Duodenal mucosa (tissue), 2 donors: ENCODE measurements around the gene OR2Y1.
"Not testable (repeated sequence)": the region's sequence is repeated elsewhere in the genome, so short reads cannot be mapped to it uniquely, and the experiment has no call there.

Source experiments
- H3K27ac ChIP-seq: one replicate; pipeline ENCODE4 v1.7.0; 2013; ENCODE audit warnings: low read depth, low read length
- H3K27me3 ChIP-seq, 2 donors: one replicate each; pipeline ENCODE4 v1.7.0; 2013; ENCODE audit warnings: low read length in 2 of 2, control low read depth in 1 of 2; ENCODE audit not compliant: insufficient read depth in 2 of 2, control insufficient read depth in 1 of 2
- H3K36me3 ChIP-seq, 2 donors: one replicate each; pipeline ENCODE4 v1.7.0; 2013; ENCODE audit warnings: low read length in 2 of 2, control low read depth in 1 of 2; ENCODE audit not compliant: insufficient read depth in 2 of 2, control insufficient read depth in 1 of 2
- H3K4me1 ChIP-seq, 2 donors: one replicate each; pipeline ENCODE4 v1.7.0; 2013; ENCODE audit warnings: low read length in 2 of 2, control low read depth in 1 of 2; ENCODE audit not compliant: insufficient read depth in 2 of 2, control insufficient read depth in 1 of 2
- H3K4me3 ChIP-seq, 2 donors: one replicate each; pipeline ENCODE4 v1.7.0; 2013; ENCODE audit warnings: low read length in 2 of 2, low read depth in 1 of 2
- H3K9ac ChIP-seq, 2 donors: one replicate each; pipeline ENCODE4 v1.7.0; 2013; ENCODE audit warnings: low read length in 2 of 2, low read depth in 1 of 2
- H3K9me3 ChIP-seq, 2 donors: one replicate each; pipeline ENCODE4 v1.7.0; 2013; ENCODE audit warnings: low read length in 2 of 2, control low read depth in 1 of 2; ENCODE audit not compliant: control insufficient read depth in 1 of 2

The OR2Y1 gene

DNA sequence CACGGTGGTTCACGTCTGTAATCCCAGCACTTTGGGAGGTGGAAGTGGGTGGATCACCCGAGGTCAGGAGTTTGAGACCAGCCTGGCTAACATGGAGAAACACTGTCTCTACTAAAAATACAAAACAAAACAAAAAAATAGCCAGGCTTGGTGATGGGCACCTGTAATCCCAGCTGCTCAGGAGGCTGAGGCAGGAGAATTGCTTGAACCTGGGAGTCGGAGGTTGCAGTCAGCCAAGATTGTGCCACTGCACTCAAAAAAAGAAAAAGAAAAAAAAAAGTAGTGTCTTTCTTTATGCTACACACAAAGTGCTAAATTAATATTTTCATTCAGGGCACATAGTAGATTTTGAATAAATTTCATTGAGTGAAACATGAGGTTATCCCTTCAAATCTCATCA is 1.1 kb upstream of the OR2Y1 start:
- H3K9ac ChIP-seq, H3K9me3 ChIP-seq, H3K4me1 ChIP-seq, H3K4me3 ChIP-seq, H3K27ac ChIP-seq, H3K36me3 ChIP-seq: not testable (repeated sequence)
- peaks cover 3 to 23% of the 10 kb centered on the region in 2 donors for H3K27me3 ChIP-seq

DNA sequence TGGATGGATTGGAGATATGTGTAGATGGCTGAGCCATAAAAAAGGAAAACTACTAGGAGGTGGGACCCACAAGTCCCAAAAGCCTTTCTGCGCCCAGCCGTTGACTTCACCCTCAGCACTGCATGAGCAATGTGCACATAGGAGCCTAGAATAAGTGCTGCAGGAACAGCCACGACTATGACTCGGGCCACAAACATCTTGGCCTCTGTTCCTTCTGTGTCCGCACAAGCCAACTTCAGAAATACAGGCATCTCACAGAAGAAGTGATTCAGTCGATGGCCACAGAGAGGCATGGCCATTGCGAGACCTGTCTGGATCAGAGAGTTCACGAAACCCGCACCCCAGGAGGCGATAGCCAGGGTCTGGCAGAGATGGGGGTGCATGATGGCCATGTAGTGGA is 587 bp downstream of the OR2Y1 start:
- Histone ChIP-seq H3K4me3 (no peak overlapping the region), H3K36me3 (no peaks in the 10 kb centered on the region), H3K27me3 (peaks cover 3 to 15% of the 10 kb centered on the region in 2 donors), H3K27ac (no peak overlapping the region), H3K9me3 (no peaks in the 10 kb centered on the region), H3K4me1 (no peaks in the 10 kb centered on the region), H3K9ac (no peak overlapping the region)

DNA sequence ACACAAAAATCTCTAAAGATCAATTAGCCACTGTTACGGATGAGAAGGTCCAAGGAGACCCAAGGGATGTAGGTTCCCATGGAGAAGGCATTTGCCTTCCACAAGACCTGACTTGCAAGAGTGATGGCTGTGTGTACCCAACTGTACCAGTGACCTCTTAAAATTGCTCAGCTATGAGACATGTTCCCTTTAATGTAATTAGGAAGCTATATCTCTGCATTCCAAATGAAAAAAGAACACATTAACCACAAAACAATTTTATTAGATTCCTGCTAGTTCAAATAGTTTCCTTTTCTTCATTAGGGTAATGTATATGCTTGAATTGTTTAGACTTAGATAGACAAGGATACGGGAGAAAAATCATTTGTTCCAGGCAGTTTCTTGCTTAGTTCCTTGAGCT is 3.3 kb downstream of the OR2Y1 start:
- Histone ChIP-seq H3K27me3 (peaks cover 0 to 3% of the 10 kb centered on the region in 2 donors), H3K4me3 (no peak overlapping the region), H3K27ac (no peak overlapping the region)

DNA sequence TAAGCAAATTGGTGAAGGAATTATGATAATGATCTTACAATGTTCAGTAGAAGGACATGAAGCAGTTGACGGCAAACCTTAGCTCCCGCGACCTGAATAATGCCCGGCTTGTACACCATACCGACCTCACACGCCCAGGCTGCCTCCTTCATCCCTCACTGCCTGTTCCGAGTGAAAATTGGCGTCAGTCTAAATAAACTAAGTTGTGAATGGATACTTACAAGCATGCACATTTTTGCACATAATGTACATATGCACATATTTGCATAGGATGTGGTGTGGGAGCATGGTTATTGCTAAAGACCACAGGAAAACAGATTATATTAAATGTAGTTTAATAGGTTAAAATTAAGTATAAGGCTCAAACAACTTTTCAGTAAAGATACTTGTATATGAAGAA is 14.9 kb downstream of the OR2Y1 start:
- H3K9ac ChIP-seq = no peak overlapping the region
- H3K9me3 ChIP-seq = no peaks in the 10 kb centered on the region
- no peak overlapping the region for H3K4me3 ChIP-seq
- H3K36me3 ChIP-seq = no peaks in the 10 kb centered on the region
- H3K4me1 ChIP-seq = no peaks in the 10 kb centered on the region
- no peaks in the 10 kb centered on the region for H3K27me3 ChIP-seq
- H3K27ac ChIP-seq = no peak overlapping the region

More for the DNA sequence above, 3.3 kb downstream of the OR2Y1 start:
- no peaks in the 10 kb centered on the region for H3K9me3 ChIP-seq
- H3K36me3 ChIP-seq = no peaks in the 10 kb centered on the region
- no peaks in the 10 kb centered on the region for H3K4me1 ChIP-seq
- H3K9ac ChIP-seq = no peak overlapping the region

DNA sequence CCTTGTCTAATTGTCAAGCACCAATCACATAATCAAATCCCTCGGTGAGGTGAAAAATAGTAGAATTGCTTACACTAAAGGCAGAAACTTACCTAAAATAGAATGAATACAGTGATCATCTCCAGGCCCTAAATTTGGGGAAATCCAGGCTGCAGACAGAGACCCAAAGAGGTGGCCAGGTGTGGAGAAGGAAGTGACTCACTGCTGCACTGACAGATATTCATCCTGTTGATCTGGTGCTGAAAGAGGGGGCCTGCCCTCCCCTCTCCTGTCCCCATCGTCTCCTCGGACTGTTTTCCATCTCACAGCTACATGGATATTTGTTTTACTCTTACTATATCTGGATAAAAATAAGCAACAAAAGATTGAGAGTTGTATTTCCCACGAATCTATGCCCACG is 15.9 kb downstream of the OR2Y1 start:
- H3K36me3 ChIP-seq = no peaks in the 10 kb centered on the region
- H3K9me3 ChIP-seq = no peaks in the 10 kb centered on the region
- no peaks in the 10 kb centered on the region for H3K4me1 ChIP-seq
- H3K4me3 ChIP-seq = no peak overlapping the region
- no peak overlapping the region for H3K9ac ChIP-seq
- no peaks in the 10 kb centered on the region for H3K27me3 ChIP-seq
- no peak overlapping the region for H3K27ac ChIP-seq

DNA sequence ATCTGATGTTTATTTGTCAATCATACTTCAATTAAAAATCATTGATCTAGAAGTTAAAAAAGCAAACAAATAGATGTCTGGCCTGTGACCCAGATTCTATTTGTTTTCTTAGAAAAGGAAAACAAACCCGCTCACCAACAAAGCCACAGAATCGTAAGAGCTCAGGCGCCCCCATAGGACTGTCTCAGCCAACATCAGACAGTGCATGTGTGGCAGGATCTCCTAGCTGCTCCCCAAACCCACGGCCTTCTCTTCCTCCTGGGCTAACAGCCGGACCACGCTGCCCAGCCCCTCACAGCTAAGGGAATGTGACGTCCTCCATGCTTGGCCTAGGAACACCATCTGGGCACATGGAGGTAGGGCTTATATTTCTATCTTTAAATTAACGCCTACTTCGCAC is 19.4 kb downstream of the OR2Y1 start:
- Histone ChIP-seq H3K4me3 (no peak overlapping the region), H3K9me3 (no peaks in the 10 kb centered on the region), H3K36me3 (no peaks in the 10 kb centered on the region), H3K9ac (no peak overlapping the region), H3K27ac (no peak overlapping the region), H3K4me1 (no peaks in the 10 kb centered on the region), H3K27me3 (no peaks in the 10 kb centered on the region)

DNA sequence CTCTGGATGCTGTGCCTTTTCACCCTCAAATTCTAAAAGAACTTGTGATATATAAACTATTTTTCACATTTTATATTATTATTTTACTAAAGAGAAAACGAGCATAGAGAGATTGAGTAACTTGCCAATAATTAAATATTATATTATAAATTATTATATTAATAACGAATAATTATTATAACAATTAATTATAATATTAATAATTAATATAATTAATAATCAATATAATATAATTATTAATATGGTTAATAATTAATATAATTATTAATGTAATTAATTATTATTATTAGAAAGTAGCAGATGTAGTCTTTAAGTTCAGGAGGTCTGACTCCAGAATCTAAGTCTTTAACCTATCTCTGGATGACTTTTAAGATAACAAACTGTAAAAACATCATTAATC is 20.1 kb downstream of the OR2Y1 start:
- Histone ChIP-seq H3K9ac (no peak overlapping the region), H3K27ac (no peak overlapping the region), H3K9me3 (no peaks in the 10 kb centered on the region), H3K4me1 (no peaks in the 10 kb centered on the region), H3K36me3 (no peaks in the 10 kb centered on the region), H3K27me3 (no peaks in the 10 kb centered on the region), H3K4me3 (no peak overlapping the region)

DNA sequence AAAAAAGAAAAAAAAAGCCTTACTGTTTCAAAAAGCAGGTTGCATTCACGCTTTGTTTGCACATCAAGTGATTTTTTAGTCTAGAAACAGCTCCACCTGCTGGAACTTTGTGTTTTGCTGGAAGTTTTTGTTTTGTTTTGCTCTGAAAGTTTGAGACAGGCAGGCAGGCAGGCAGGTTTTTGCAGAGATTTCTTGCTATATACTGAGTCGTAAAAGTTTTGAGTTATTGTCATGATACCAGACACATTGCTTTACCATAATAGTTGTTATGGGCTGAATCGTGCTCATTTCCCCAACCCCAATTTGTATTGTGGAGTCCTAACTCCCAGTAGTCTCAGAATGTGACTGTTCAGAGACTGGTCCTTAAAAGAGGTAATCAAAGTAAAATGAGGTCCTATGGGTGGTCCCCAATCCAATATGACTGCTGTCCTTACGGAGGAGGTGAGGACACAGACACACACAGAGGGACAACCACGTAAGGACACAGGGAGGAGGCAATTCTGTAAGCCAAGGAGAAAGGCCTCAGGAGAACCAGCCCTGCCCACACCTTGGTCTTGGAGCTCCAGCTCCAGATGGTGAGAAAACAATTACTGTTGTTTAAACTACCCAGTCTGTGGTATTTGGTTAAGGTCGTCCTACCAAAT is 20.9 kb downstream of the OR2Y1 start:
- no peak overlapping the region for H3K4me3 ChIP-seq
- peaks cover 0 to 3% of the 10 kb centered on the region in 2 donors for H3K27me3 ChIP-seq
- H3K27ac ChIP-seq = no peak overlapping the region
- H3K9ac ChIP-seq = no peak overlapping the region
- H3K9me3 ChIP-seq = no peaks in the 10 kb centered on the region
- H3K4me1 ChIP-seq = no peaks in the 10 kb centered on the region
- no peaks in the 10 kb centered on the region for H3K36me3 ChIP-seq

DNA sequence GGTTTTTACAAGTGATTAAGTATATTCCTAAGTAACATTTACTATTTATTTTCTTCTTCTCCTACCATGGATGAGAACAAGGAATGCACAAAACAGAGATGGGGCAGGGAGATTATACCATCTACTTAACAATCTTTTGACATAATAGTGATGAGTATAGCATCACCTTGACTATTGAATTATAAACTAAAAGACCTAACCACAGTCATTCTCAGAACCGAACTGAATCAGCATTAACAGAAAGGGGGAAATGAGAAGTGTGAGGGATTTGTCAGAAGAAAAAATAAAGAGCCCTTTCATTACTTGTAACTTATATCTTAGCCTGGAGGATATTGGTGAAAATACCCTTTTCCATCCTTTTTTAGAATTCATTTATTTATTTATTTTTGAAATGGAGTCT is 21.9 kb downstream of the OR2Y1 start:
- Histone ChIP-seq H3K36me3 (no peaks in the 10 kb centered on the region), H3K9me3 (no peaks in the 10 kb centered on the region), H3K27ac (no peak overlapping the region), H3K4me1 (no peaks in the 10 kb centered on the region), H3K4me3 (no peak overlapping the region), H3K27me3 (peaks cover 0 to 3% of the 10 kb centered on the region in 2 donors), H3K9ac (no peak overlapping the region)

DNA sequence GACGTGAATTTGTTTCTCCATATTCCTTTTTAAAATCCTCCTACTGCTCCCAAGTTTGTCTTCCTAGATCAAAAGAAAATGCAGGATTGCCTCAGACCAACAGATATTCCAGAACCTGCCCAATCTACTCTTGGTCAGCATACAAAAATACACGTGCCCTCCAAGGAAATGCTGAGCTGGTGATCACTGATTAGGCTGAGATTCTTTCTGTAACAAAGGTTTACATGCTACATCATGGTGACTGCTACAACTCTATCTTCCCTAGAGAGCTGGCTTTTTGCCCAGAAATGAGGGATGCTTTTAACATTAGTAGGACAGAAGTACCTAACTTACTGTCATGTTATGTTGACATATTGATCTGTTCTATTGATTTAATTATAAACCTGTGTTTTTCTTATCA is 35.5 kb downstream of the OR2Y1 start:
- no peaks in the 10 kb centered on the region for H3K9me3 ChIP-seq
- H3K4me3 ChIP-seq = no peak overlapping the region
- H3K27me3 ChIP-seq = no peaks in the 10 kb centered on the region
- no peaks in the 10 kb centered on the region for H3K4me1 ChIP-seq
- H3K27ac ChIP-seq = no peak overlapping the region
- no peaks in the 10 kb centered on the region for H3K36me3 ChIP-seq
- H3K9ac ChIP-seq = no peak overlapping the region

DNA sequence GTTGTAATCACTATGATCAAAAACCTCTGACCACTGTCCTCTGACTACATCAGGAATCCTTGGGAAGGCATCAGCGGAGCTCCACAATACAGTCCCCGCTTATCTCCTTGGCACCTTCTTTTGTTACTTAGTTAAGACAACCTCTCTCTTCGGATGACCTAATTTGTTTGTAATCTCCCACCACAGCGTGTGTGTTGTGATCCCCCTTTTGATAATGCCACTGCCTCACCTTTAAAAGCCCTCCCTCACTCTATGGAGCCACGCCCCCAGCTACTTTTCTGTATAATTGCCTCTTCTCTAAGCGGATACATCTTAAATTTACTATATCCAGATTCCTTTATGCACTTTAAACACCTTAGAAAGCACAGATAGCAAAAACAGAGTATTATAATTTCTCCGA is 35.9 kb downstream of the OR2Y1 start:
- no peaks in the 10 kb centered on the region for H3K27me3 ChIP-seq
- no peak overlapping the region for H3K4me3 ChIP-seq
- H3K9me3 ChIP-seq = no peaks in the 10 kb centered on the region

More for the DNA sequence above, 35.9 kb downstream of the OR2Y1 start:
- H3K27ac ChIP-seq = no peak overlapping the region
- no peaks in the 10 kb centered on the region for H3K4me1 ChIP-seq
- no peaks in the 10 kb centered on the region for H3K36me3 ChIP-seq
- H3K9ac ChIP-seq = no peak overlapping the region
